GM12878 (cell line): ENCODE data around the gene ETS1. TPM values are rescaled to one million over a fixed set of nuclear protein-coding genes. Genes with fewer than 3 reads are reported as not detected.

Experiments
- ATAC-seq: fragments of 200-7000 bp; cut with Tn5 transposase; 3 replicates; pipeline ENCODE4 v1.9.1; 2020; ENCODE audit warnings: mild to moderate bottlenecking, moderate library complexity
- BruUV-seq: library from RNA; stranded (reverse); fragments of 400-500 nt; replicated peaks from 2 replicates; lab custom pipeline; 2021; lab: Mats Ljungman, UMichigan
- CTCF ChIA-PET: fragments of 300-600 bp; sonication (Branson Sonifier 250); formaldehyde crosslinking; extraction: SDS; loops from one replicate; lab custom pipeline; 2021; ENCODE audit warnings: inconsistent platforms; lab: Yijun Ruan, JAX
- POLR2A ChIA-PET: fragments of 350-600 bp; formaldehyde crosslinking; extraction: SDS; loops from one replicate; lab custom pipeline; 2021; ENCODE audit warnings: inconsistent platforms; lab: Charles Lee
- RAD21 ChIA-PET: fragments of 300-600 bp; sonication (Branson Sonifier 250); formaldehyde crosslinking; loops from one replicate; lab custom pipeline; 2023; ENCODE audit warnings: antibody characterized with exemption; ENCODE audit not compliant: unreplicated experiment; lab: Charles Lee
- SMC1A ChIA-PET: fragments of 300-600 bp; sonication (Branson Sonifier 250); formaldehyde crosslinking; loops from one replicate; lab custom pipeline; 2023; ENCODE audit not compliant: unreplicated experiment, uncharacterized antibody; lab: Charles Lee
- DNase-seq: peaks from one replicate; pipeline ENCODE4 v3.0.0-alpha.2; 2011; ENCODE audit warnings: low read depth, low spot score
- FAIRE-seq: peaks from 3 replicates; lab custom pipeline; 2011; peaks lifted over from hg19 to GRCh38; lab: Jason Lieb, UNC
- H2AFZ ChIP-seq: 2 replicates; pipeline ENCODE4 v1.6.0; 2011; ENCODE audit warnings: low read depth, low read length, control low read depth; ENCODE audit not compliant: control insufficient read depth
- H3K27ac ChIP-seq: 2 replicates; pipeline ENCODE4 v1.5.1; 2011; ENCODE audit warnings: control low read depth; ENCODE audit not compliant: control insufficient read depth, insufficient read depth
- H3K27me3 ChIP-seq, 2 experiments: replicated peaks in 1 of 2; 2 replicates each; pipeline versions ENCODE4 v1.6.0 to v1.6.1; 2011; ENCODE audit warnings: low read length in 1 of 2; ENCODE audit not compliant: control insufficient read depth in 2 of 2, insufficient read depth in 2 of 2
- H3K36me3 ChIP-seq, 2 experiments: 2 replicates each; pipeline ENCODE4 v1.5.1; 2011; ENCODE audit warnings: low read length in 1 of 2; ENCODE audit not compliant: control insufficient read depth in 2 of 2, insufficient read depth in 2 of 2
- H3K4me1 ChIP-seq: 2 replicates; pipeline ENCODE4 v1.6.1; 2011; ENCODE audit warnings: mild to moderate bottlenecking, low read length, moderate library complexity, mixed read lengths; ENCODE audit not compliant: control insufficient read depth, insufficient read depth
- H3K4me2 ChIP-seq: 2 replicates; pipeline ENCODE4 v1.6.0; 2011; ENCODE audit warnings: control low read depth; ENCODE audit not compliant: control insufficient read depth, insufficient read depth
- H3K4me3 ChIP-seq: fragments of 200-600 bp; sonication (generic); 2 replicates; pipeline ENCODE4 v1.5.1; 2016
- H3K79me2 ChIP-seq: 2 replicates; pipeline ENCODE4 v1.6.0; 2011; ENCODE audit warnings: low read length; ENCODE audit not compliant: control insufficient read depth, insufficient read depth
- H3K9ac ChIP-seq: 2 replicates; pipeline ENCODE4 v1.8.0; 2011; ENCODE audit warnings: low read length, control low read depth, mixed read lengths; ENCODE audit not compliant: control insufficient read depth, insufficient read depth
- H3K9me3 ChIP-seq: replicated peaks from 3 replicates; pipeline ENCODE4 v1.5.1; 2011; ENCODE audit warnings: mild to moderate bottlenecking, low read length; ENCODE audit not compliant: control insufficient read depth, insufficient read depth
- H4K20me1 ChIP-seq: 2 replicates; pipeline ENCODE4 v1.6.0; 2011; ENCODE audit not compliant: control insufficient read depth, insufficient read depth
- ATF3 ChIP-seq: IDR thresholded peaks from 2 replicates; pipeline ENCODE4 v1.6.1; 2011; ENCODE audit warnings: low read depth, mild to moderate bottlenecking, low read length, moderate library complexity, borderline replicate concordance; ENCODE audit errors: extremely low read depth
- MYB ChIP-seq: fragments of 150-350 bp; IDR thresholded peaks from 2 replicates; pipeline ENCODE4 v1.6.1; 2014; ENCODE audit warnings: mild to moderate bottlenecking, low read depth, low read length, borderline replicate concordance
- WGBS: methylation state at CpG from one replicate; pipeline ENCODE4 v1.1.6; 2016; ENCODE audit warnings: low lambda C conversion rate; ENCODE audit not compliant: insufficient replicate concordance, insufficient coverage; ENCODE audit errors: missing lambda C conversion rate; 5-methylcytosine and 5-hydroxymethylcytosine counted together
- in situ Hi-C: fragments of 300-500 bp; cut with MboI; formaldehyde crosslinking; loops from 9 replicates; pipeline ENCODE4 v1.14.3; 2018; ENCODE audit warnings: mixed read lengths
- intact Hi-C: fragments of 100-400 bp; cut with micrococcal nuclease; formaldehyde crosslinking; loops from one replicate; pipeline ENCODE4 v1.14.2; 2022; ENCODE audit not compliant: unreplicated experiment
- polyA plus RNA-seq, 11 experiments: library from polyadenylated mRNA; depleted of rRNA in 4 of 11; unstranded in 6 of 11; stranded (reverse) in 5 of 11; fragments of >200 nt; fragmentation: Nextera tagmentation in 4 of 11; fragmentation: Illumina TruSeq in 1 of 11; extraction: Ambion mirVana in 4 of 11; extraction: Trizol in 1 of 11; gene quantifications; 1 replicate in 1 of 11; 2 replicates in 10 of 11; pipeline versions ENCODE4 v1.2.1 to v1.2.3, GENCODE V29; 2011 to 2016; ENCODE audit warnings: inconsistent platforms in 2 of 11, missing spikeins in 2 of 11, low read depth in 1 of 11
- total RNA-seq, 4 experiments: library from RNA; depleted of rRNA in 3 of 4; stranded (reverse); fragments of >200 nt in 3 of 4; fragmentation: Illumina TruSeq in 1 of 4; extraction: Trizol in 1 of 4; gene quantifications; 2 replicates each; pipeline versions ENCODE4 v1.2.1 to v1.2.3, GENCODE V29; 2013 to 2021

ETS1 gene
- total and polyA plus RNA-seq, 10 of the 15 experiments (the other 5 are each of a cell fraction or from before 2014, with no cell fraction given): 12.5 to 112 (median 55.5) TPM

- peaks cover 61% of the 10 kb centered on the region for H3K4me1 ChIP-seq
- intact Hi-C loops: loop anchor here (1.0 to 5.0 kb wide), 12 partner anchors 18 to 472 kb away; no protein-coding TSS in a partner anchor
- H3K9ac ChIP-seq: peak overlapping the region; percentile 52
- FAIRE-seq: no peak
- CTCF ChIA-PET: interaction anchor here (0.7 to 17.7 kb wide), 36 partner anchors 8 to 597 kb away, joined by 3 to 444 read pairs (median 6); no protein-coding TSS in a partner anchor
- POLR2A ChIA-PET: interaction anchor here (0.5 to 6.7 kb wide), 10 partner anchors 20 to 447 kb away, joined by 3 to 30 read pairs (median 4); no protein-coding TSS in a partner anchor
- in situ Hi-C loops: loop anchor here (5.0 to 25.0 kb wide), 5 partner anchors 133 to 595 kb away; no protein-coding TSS in a partner anchor
- H3K79me2 ChIP-seq: no peaks in the 10 kb centered on the region; the same call in 1 of the 2 replicates
- H3K27ac ChIP-seq: peak overlapping the region; percentile 40
- BruUV-seq: no TSS peak
- no peaks in the 10 kb centered on the region for H4K20me1 ChIP-seq
- 29% methylated on average over 6 of the region's 6 CpGs for WGBS
- no peak for ATAC-seq
- no peaks in the 10 kb centered on the region for H3K36me3 ChIP-seq
- H3K4me3 ChIP-seq: no peak overlapping the region
- SMC1A ChIA-PET: interaction anchor here (0.5 to 18.3 kb wide), 49 partner anchors 7 to 472 kb away, joined by 3 to 596 read pairs (median 7); no protein-coding TSS in a partner anchor
- TF ChIP-seq MYB (no peak), ATF3 (peak; percentile 0; the same call in 1 of the 2 replicates)
- RAD21 ChIA-PET: interaction anchor here (0.7 to 7.6 kb wide), 34 partner anchors 10 to 472 kb away, joined by 3 to 273 read pairs (median 10); no protein-coding TSS in a partner anchor
- H3K27me3 ChIP-seq: no peaks in the 10 kb centered on the region
- no peak for DNase-seq
- H3K9me3 ChIP-seq: no peaks in the 10 kb centered on the region
- peak overlapping the region; percentile 94 for H2AFZ ChIP-seq
- H3K4me2 ChIP-seq: peak overlapping the region; percentile 30; the same call in 1 of the 2 replicates
These were observed 42.3 kb upstream of the ETS1 start for GRCh38 chr11:128629516-128630106.
